Karpas-422 (cell line): ENCODE data around the gene EVL. TPM values are rescaled to one million over a fixed set of nuclear protein-coding genes. Genes with fewer than 3 reads are reported as not detected.

Source experiments
- DNase-seq: peaks from one replicate; pipeline ENCODE4 v3.0.0-alpha.2; 2015
- H2AFZ ChIP-seq: fragments of 200-600 bp; sonication (generic); 2 replicates; pipeline ENCODE4 v1.6.1; 2014; ENCODE audit warnings: antibody characterized with exemption, low read length, mixed read lengths
- H3K27ac ChIP-seq: fragments of 200-600 bp; sonication (generic); 2 replicates; pipeline ENCODE4 v1.5.1; 2014; ENCODE audit warnings: mild to moderate bottlenecking, low read length, moderate library complexity
- H3K27me3 ChIP-seq: fragments of 200-600 bp; sonication (generic); 2 replicates; pipeline ENCODE4 v1.6.1; 2014; ENCODE audit warnings: low read length, mixed read lengths
- H3K36me3 ChIP-seq: fragments of 200-600 bp; sonication (generic); 2 replicates; pipeline ENCODE4 v1.6.1; 2014; ENCODE audit warnings: low read length, mixed read lengths; ENCODE audit not compliant: insufficient read depth
- H3K4me1 ChIP-seq: fragments of 200-600 bp; sonication (generic); 2 replicates; pipeline ENCODE4 v1.6.1; 2014; ENCODE audit warnings: mild to moderate bottlenecking, low read length, mixed read lengths
- H3K4me2 ChIP-seq: fragments of 200-600 bp; sonication (generic); 2 replicates; pipeline ENCODE4 v1.6.1; 2014; ENCODE audit warnings: low read length, low read depth, mild to moderate bottlenecking; ENCODE audit not compliant: poor library complexity, severe bottlenecking
- H3K4me3 ChIP-seq: fragments of 200-600 bp; sonication (generic); 2 replicates; pipeline ENCODE4 v1.5.1; 2014; ENCODE audit warnings: mild to moderate bottlenecking, antibody characterized with exemption, low read length, mixed read lengths
- H3K79me2 ChIP-seq: fragments of 200-600 bp; sonication (generic); 2 replicates; pipeline ENCODE4 v1.6.1; 2014; ENCODE audit warnings: mild to moderate bottlenecking, low read length, mixed read lengths
- H3K9ac ChIP-seq: fragments of 200-600 bp; sonication (generic); 2 replicates; pipeline ENCODE4 v1.6.0; 2014; ENCODE audit warnings: low read length
- H3K9me2 ChIP-seq: fragments of 200-600 bp; sonication (generic), shearing (Covaris generic); replicated peaks from 2 replicates; pipeline ENCODE4 v1.6.0; 2014; ENCODE audit warnings: mild to moderate bottlenecking, low read length, moderate library complexity; ENCODE audit not compliant: insufficient read depth
- H3K9me3 ChIP-seq: fragments of 300-700, 200-600 bp; sonication (generic); 2 replicates; pipeline ENCODE4 v1.6.1; 2014; ENCODE audit warnings: low read length, mixed read lengths
- H4K20me1 ChIP-seq: fragments of 200-600 bp; sonication (generic); 2 replicates; pipeline ENCODE4 v1.6.1; 2014; ENCODE audit warnings: mild to moderate bottlenecking, antibody characterized with exemption, low read length, low read depth; ENCODE audit not compliant: insufficient read depth
- total RNA-seq: library from RNA; depleted of rRNA; stranded (reverse); fragments of >200 nt; shearing (Covaris generic); gene quantifications from 2 replicates; pipeline ENCODE4 v1.2.3, GENCODE V29; 2014; ENCODE audit warnings: low replicate concordance

EVL gene
- total RNA-seq, 1 experiment from 2014 or later: 3.5 TPM

DNA sequence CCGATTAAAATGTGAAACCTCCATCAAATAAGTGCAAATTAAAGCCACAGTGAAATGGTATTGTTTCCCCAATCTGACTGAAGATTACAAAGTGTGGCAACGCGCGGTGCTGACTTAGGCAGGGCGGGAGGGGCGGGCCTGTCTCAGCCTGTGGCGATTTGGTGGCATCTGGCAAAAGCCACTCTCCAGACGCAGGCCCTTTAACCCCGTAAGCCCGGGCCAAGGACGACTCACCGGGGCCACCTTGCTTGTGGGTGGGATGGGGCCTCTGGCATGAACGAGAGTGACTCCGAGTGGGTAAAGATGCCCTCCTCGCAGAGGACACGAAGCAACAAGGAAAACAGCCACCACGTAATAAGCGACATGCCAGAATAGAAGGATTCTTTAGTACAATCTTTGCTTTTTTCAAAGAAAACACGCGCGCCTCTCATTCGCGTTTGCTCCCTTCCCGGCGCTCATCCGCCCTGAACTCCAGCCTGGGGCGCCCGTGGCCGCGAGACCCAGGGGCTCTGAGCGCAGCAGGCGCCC is 93.4 kb downstream of the EVL start:
- Histone ChIP-seq H3K27me3 (no peaks in the 10 kb centered on the region), H2AFZ (no peak overlapping the region), H3K4me2 (no peak overlapping the region), H3K9ac (no peak overlapping the region), H3K27ac (no peak overlapping the region), H3K4me3 (no peak overlapping the region), H3K79me2 (no peaks in the 10 kb centered on the region), H3K36me3 (no peaks in the 10 kb centered on the region), H3K9me3 (peaks cover 13% of the 10 kb centered on the region), H4K20me1 (no peaks in the 10 kb centered on the region), H3K4me1 (peaks cover 11% of the 10 kb centered on the region), H3K9me2 (no peaks in the 10 kb centered on the region)
- no peak for DNase-seq

DNA sequence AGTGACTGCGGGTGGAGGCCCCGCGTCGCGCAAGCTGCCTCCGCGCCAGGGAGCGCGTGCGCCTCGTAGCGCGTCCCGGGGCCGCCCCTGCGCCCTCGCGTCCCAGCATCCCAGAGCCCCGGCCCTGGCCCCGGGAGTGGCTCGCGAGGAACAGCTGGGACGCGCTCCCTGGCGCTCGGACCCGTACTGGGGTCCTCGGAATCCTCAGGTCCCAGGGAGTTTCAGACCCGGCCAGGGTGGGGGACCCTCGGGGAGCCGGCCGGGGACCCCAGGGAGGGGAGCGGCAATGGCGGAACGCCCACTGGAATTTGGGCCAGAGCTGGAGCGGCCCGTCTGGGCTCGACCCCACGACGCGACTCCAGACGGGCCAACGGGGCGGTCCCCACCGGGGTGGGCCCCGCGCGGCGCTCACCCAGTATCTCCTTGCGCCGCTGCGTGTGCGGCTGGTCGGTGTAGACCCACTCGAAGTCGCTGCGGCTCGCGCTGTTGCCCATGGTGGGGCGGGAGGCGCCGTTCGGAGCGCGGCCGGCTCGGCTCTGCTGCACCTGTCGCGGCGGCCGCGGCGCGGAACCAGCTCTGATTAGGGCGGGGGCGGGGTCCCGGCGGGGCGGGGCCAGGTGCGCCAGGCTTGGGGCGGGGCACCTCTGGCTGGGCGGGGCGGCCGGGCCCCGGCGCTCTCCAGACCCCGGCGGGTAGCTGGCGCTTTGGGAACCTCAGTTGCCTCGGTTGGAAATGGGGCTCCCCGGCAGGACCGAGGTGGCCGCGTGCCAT is 94.1 kb downstream of the EVL start, which contains the start of gene DEGS2:
Gene DEGS2, minus strand, starts transcription at position 552 of the 771 bp plus-strand sequence. Its CDS starts 58 bp downstream, at position 494.
- Histone ChIP-seq H3K9ac (no peak within 1 kb of the TSS), H3K27me3 (no peaks in the 10 kb centered on the region), H3K36me3 (no peaks in the 10 kb centered on the region), H3K27ac (no peak within 1 kb of the TSS), H2AFZ (no peak within 1 kb of the TSS), H3K9me3 (peaks cover 12% of the 10 kb centered on the region), H3K4me2 (no peak within 1 kb of the TSS), H4K20me1 (no peaks in the 10 kb centered on the region), H3K4me1 (peaks cover 11% of the 10 kb centered on the region), H3K4me3 (no peak within 1 kb of the TSS), H3K9me2 (no peaks in the 10 kb centered on the region), H3K79me2 (no peaks in the 10 kb centered on the region)
- DNase-seq: no peak

DNA sequence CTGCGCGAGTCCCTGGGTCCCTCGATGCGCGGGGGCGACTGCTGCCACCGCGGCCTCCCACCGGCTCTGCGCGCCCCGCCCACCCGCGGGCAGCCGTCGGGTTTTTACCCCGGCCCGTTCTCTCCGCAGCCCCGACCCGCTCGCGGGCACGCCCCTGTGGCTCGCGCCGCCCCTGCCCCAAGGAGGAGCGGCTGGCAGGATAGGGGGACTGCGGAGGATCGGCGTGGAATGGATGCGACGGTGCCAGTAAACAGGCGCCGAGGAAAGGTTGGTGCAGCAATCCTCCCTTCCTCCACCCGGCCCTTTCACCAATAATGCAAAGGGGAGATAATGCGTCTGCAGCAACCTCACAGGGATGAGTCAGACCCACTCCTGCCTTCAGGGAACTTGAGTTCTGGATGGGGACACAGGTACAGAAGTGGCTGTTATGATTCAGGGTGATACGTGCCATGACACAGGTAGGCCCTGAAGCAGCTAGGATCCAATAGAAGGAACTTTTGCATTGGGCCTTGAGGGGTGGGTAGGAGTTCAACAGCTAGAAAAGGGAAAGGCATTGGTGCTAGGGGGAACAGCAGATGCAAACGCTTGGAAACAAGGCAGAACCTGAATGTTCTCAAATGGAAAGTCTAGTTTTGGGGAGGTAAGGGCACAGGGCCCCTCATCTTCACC is 94.8 kb downstream of the EVL start:
- H3K9ac ChIP-seq: no peak overlapping the region
- no peaks in the 10 kb centered on the region for H3K27me3 ChIP-seq
- H4K20me1 ChIP-seq: no peaks in the 10 kb centered on the region
- H3K4me1 ChIP-seq: peaks cover 11% of the 10 kb centered on the region
- no peak overlapping the region for H3K27ac ChIP-seq
- no peak overlapping the region for H3K4me3 ChIP-seq
- no peak overlapping the region for H3K4me2 ChIP-seq
- H3K9me3 ChIP-seq: peaks cover 4% of the 10 kb centered on the region; the same call in 1 of the 2 replicates
- DNase-seq: no peak
- no peaks in the 10 kb centered on the region for H3K79me2 ChIP-seq
- no peaks in the 10 kb centered on the region for H3K36me3 ChIP-seq
- H3K9me2 ChIP-seq: no peaks in the 10 kb centered on the region
- no peak overlapping the region for H2AFZ ChIP-seq

DNA sequence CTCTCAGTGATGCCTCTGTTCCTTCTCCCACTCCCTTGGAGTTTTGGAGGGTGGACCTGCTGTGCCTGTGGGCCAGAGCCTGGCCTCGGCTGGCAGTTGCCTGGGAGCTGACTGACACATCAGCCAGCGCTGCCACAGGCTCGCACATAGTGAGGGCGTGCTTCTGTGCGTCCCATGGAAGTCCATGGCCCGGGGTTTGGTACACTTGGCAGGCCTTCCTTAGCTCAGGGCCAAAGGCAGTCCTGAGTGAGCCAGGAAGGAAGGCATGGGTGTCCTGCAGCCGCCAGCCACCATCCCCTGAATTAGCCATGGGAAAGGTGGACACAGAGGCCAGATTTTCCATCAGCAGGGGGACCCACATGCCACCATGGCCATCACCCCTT is 95.3 kb downstream of the EVL start:
- no peaks in the 10 kb centered on the region for H3K79me2 ChIP-seq
- H3K9me2 ChIP-seq: no peaks in the 10 kb centered on the region
- no peak overlapping the region for H3K27ac ChIP-seq
- H3K4me2 ChIP-seq: no peak overlapping the region
- H2AFZ ChIP-seq: no peak overlapping the region
- H3K27me3 ChIP-seq: no peaks in the 10 kb centered on the region
- no peaks in the 10 kb centered on the region for H3K36me3 ChIP-seq
- peaks cover 11% of the 10 kb centered on the region for H3K4me1 ChIP-seq
- DNase-seq: no peak
- no peaks in the 10 kb centered on the region for H4K20me1 ChIP-seq
- H3K9ac ChIP-seq: no peak overlapping the region
- H3K4me3 ChIP-seq: no peak overlapping the region
- H3K9me3 ChIP-seq: no peaks in the 10 kb centered on the region

DNA sequence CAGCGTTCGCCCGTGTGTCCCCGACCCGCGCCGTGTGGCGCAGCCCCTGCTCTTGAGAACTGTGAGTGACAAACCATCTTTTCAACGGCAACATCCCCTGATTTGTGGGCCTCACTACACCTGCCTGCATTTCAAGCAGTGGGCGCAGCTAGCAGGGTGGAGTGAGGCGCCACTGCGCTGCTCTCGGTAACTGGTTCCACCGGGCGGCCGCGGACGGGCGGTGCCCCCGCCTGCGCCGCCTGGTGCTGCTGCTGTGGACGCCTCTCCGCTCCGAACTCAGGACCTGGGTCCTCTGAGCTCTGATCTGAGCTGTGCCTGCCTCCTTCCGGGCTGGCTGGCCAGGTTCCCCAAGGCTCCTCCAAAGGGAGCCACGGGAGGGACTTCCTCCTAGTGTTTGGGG is 100.2 kb downstream of the EVL start:
- DNase-seq: no peak
- no peak overlapping the region for H2AFZ ChIP-seq
- H3K4me2 ChIP-seq: no peak overlapping the region
- no peak overlapping the region for H3K9ac ChIP-seq
- H3K9me3 ChIP-seq: no peaks in the 10 kb centered on the region
- no peaks in the 10 kb centered on the region for H3K9me2 ChIP-seq
- H3K4me1 ChIP-seq: peaks cover 5% of the 10 kb centered on the region
- no peaks in the 10 kb centered on the region for H4K20me1 ChIP-seq
- H3K27me3 ChIP-seq: no peaks in the 10 kb centered on the region
- H3K27ac ChIP-seq: no peak overlapping the region
- no peaks in the 10 kb centered on the region for H3K79me2 ChIP-seq
- H3K4me3 ChIP-seq: no peak overlapping the region
- no peaks in the 10 kb centered on the region for H3K36me3 ChIP-seq

DNA sequence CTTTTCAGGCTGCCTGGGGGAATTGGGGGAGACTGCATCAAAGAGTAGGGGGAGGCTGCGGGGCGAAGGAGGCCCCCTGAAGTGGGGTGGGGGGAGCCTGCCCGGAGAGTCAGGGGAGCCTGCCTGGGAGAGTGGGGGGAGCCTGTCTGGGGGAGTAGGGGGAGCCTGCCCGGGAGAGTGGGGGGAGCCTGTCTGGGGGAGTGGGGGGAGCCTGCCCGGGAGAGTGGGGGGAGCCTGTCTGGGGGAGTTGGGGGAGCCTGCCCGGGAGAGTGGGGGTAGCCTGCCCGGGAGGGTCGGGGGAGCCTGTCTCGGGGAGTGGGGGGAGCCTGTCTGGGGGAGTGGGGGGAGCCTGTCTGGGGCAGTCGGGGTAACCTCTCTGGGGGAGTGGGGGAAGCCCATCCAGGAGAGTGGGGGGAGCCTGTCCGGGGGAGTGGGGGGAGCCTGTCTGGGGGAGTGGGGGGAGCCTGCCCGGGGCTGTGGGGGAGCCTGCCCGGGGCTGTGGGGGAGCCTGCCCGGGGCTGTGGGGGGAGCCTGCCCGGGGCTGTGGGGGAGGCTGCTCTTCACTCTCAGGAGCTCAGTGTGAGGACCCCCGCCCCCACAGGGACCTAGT is 100.7 kb downstream of the EVL start:
- no peaks in the 10 kb centered on the region for H3K9me3 ChIP-seq
- H2AFZ ChIP-seq: no peak overlapping the region
- no peaks in the 10 kb centered on the region for H3K79me2 ChIP-seq
- no peaks in the 10 kb centered on the region for H3K36me3 ChIP-seq
- no peaks in the 10 kb centered on the region for H4K20me1 ChIP-seq
- H3K9me2 ChIP-seq: no peaks in the 10 kb centered on the region
- peaks cover 5% of the 10 kb centered on the region for H3K4me1 ChIP-seq
- H3K27ac ChIP-seq: no peak overlapping the region
- H3K4me3 ChIP-seq: no peak overlapping the region
- H3K4me2 ChIP-seq: no peak overlapping the region
- H3K9ac ChIP-seq: no peak overlapping the region
- no peaks in the 10 kb centered on the region for H3K27me3 ChIP-seq
- DNase-seq: no peak

DNA sequence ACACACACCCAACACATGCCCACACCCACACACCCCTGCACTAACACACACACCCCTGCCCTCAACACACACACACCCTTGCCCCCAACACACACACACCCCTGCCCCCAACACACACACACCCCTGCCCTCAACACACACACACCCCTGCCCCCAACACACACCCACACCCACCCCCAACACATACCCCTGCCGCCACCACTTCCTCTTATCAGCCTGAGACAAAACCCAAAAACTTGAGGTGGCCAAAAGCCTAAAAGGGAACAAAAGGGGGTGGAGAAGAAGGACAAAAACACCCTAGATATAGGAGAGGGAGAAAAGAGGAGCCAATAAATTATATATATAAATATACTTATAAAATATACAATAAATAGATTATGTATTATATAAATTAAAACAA is 103.3 kb downstream of the EVL start:
- H3K4me2 ChIP-seq: no peak overlapping the region
- no peaks in the 10 kb centered on the region for H3K9me3 ChIP-seq
- DNase-seq: no peak

DNA sequence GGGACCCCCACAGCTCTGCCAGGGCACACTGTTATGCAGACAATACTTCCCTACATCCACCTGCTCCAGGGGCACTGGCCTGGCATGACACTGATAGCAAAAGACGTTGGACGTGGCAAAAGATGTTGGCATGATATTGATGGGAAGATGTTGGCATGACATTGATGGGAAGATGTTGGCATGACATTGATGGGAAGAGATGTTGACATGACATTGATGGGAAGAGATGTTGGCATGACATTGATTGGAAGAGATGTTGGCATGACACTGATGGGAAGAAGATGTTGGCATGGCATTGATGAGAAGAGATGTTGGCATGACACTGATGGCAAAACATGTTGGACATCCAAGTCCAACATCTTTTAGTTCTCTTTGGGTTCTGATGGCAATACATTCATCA is 105.7 kb downstream of the EVL start:
- H2AFZ ChIP-seq: no peak overlapping the region
- no peak overlapping the region for H3K9ac ChIP-seq
- H3K27me3 ChIP-seq: no peaks in the 10 kb centered on the region
- H3K36me3 ChIP-seq: no peaks in the 10 kb centered on the region
- H3K4me1 ChIP-seq: peaks cover 5% of the 10 kb centered on the region
- H3K79me2 ChIP-seq: no peaks in the 10 kb centered on the region
- H3K4me3 ChIP-seq: no peak overlapping the region
- H3K9me2 ChIP-seq: no peaks in the 10 kb centered on the region
- DNase-seq: no peak
- H3K9me3 ChIP-seq: no peaks in the 10 kb centered on the region
- no peak overlapping the region for H3K4me2 ChIP-seq
- H4K20me1 ChIP-seq: 0 out of 2 replicates have a peak, but pooled peaks cover 4% of the 10 kb centered on the region
- no peak overlapping the region for H3K27ac ChIP-seq

More for the DNA sequence above, 103.3 kb downstream of the EVL start:
- no peak overlapping the region for H3K27ac ChIP-seq
- H3K9me2 ChIP-seq: no peaks in the 10 kb centered on the region
- H3K27me3 ChIP-seq: no peaks in the 10 kb centered on the region
- H3K4me1 ChIP-seq: peaks cover 5% of the 10 kb centered on the region
- H3K79me2 ChIP-seq: no peaks in the 10 kb centered on the region
- H3K4me3 ChIP-seq: no peak overlapping the region
- no peaks in the 10 kb centered on the region for H3K36me3 ChIP-seq
- no peak overlapping the region for H2AFZ ChIP-seq
- 0 out of 2 replicates have a peak, but pooled peaks cover 4% of the 10 kb centered on the region for H4K20me1 ChIP-seq
- no peak overlapping the region for H3K9ac ChIP-seq
